Breast epithelium (tissue), 4 donors: ENCODE measurements around the gene RIC3. TPM values are rescaled to one million over a fixed set of nuclear protein-coding genes. Genes with fewer than 3 reads are reported as not detected.

Experiments
- DNase-seq, 2 donors: peaks; one replicate each; pipeline ENCODE4 v3.0.0-alpha.2; 2019; ENCODE audit warnings: low spot score in 2 of 2
- H3K27ac ChIP-seq, 2 donors: fragments of 200-600 bp; sonication (generic) in 1 of 2; one replicate each; pipeline ENCODE4 v1.5.1; 2016 to 2019; ENCODE audit warnings: mild to moderate bottlenecking in 1 of 2
- H3K27me3 ChIP-seq, 2 donors: fragments of 200-600 bp; sonication (generic) in 1 of 2; one replicate each; pipeline versions ENCODE4 v1.5.1 to v1.6.0; 2017 to 2019; ENCODE audit warnings: control low read depth in 1 of 2, mild to moderate bottlenecking in 1 of 2
- H3K36me3 ChIP-seq: fragments of 200-600 bp; one replicate; pipeline ENCODE4 v1.5.1; 2019
- H3K4me1 ChIP-seq, 2 donors: fragments of 200-600 bp; sonication (generic); one replicate each; pipeline ENCODE4 v1.5.1; 2016 to 2019; ENCODE audit warnings: control low read depth in 1 of 2
- H3K4me3 ChIP-seq, 3 donors: fragments of 200-600 bp; sonication (generic); 1 replicate in 2 of 3; 2 replicates in 1 of 3; pipeline ENCODE4 v1.5.1; 2016 to 2019; ENCODE audit warnings: mild to moderate bottlenecking in 3 of 3, moderate library complexity in 2 of 3
- H3K9me3 ChIP-seq, 2 donors: fragments of 200-600 bp; sonication (generic) in 1 of 2; one replicate each; pipeline ENCODE4 v1.5.1; 2016 to 2019; ENCODE audit warnings: control low read depth in 1 of 2
- POLR2A ChIP-seq: fragments of 450-650 bp; IDR thresholded peaks from one replicate; pipeline ENCODE4 v1.6.1; 2016; ENCODE audit warnings: antibody characterized with exemption, mild to moderate bottlenecking, moderate library complexity
- POLR2AphosphoS5 ChIP-seq, 3 donors: sonication (generic); formaldehyde crosslinking; IDR thresholded peaks; one replicate each; pipeline ENCODE4 v1.6.1; 2017; ENCODE audit warnings: antibody characterized with exemption in 3 of 3
- intact Hi-C: fragments of 100-400 bp; cut with DNase I; formaldehyde crosslinking; loops from one replicate; pipeline ENCODE4 v1.15.1; 2023; ENCODE audit warnings: low total_unique reads
- total RNA-seq, 3 donors: library from RNA; depleted of rRNA; stranded (reverse); fragments of >200 nt; gene quantifications; one replicate each; pipeline ENCODE4 v1.1.0, GENCODE V29; 2016
- TF ChIP-seq, protein P1 (sequence below), 3 donors: fragments of 450-650 bp; IDR thresholded peaks; one replicate each; pipeline ENCODE4 v1.5.1; 2016 to 2017; ENCODE audit warnings: antibody characterized with exemption in 3 of 3, mild to moderate bottlenecking in 3 of 3, moderate library complexity in 3 of 3

Gene RIC3
- total RNA-seq, 3 donors from 2014 or later: 4.5 to 48.0 (median 24.3) TPM

DNA sequence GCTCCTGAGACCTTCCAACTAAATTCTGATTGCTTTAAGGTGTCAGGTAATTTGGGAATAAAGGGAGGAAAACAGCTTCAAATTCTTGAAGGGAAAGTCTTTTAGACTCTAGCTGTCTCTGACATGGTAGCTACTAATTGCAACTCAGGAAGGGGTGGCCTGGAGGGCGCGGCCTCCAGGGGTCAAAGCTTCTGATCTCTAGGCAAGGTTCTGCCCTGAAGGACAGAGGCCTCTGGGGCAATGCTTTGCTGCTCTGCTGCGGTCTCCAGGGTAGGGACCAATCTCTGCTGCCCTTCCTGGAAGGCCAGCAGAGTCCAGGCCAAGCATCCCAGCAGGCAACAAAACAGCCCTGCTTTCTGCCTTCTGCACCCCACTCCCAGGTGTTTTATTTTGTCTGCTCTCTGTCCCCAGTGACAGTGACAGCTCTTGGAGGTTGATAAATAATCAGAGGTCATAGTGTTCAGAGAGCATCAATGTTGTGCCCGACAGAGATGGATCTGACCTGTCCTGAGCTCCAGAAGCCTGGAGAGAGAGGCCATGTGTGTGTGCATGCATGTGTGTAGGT is 89.6 kb downstream of the RIC3 start:
- Histone ChIP-seq H3K27me3 (no peaks in the 10 kb centered on the region), H3K36me3 (no peaks in the 10 kb centered on the region), H3K27ac (no peak overlapping the region), H3K9me3 (no peaks in the 10 kb centered on the region), H3K4me1 (no peaks in the 10 kb centered on the region), H3K4me3 (no peak overlapping the region)
- DNase-seq: no peak
- no peak for TF ChIP-seq POLR2AphosphoS5 (IDR thresholded peaks at IDR 0.05)
- no peak for TF ChIP-seq POLR2A
- TF ChIP-seq, protein P1, sequence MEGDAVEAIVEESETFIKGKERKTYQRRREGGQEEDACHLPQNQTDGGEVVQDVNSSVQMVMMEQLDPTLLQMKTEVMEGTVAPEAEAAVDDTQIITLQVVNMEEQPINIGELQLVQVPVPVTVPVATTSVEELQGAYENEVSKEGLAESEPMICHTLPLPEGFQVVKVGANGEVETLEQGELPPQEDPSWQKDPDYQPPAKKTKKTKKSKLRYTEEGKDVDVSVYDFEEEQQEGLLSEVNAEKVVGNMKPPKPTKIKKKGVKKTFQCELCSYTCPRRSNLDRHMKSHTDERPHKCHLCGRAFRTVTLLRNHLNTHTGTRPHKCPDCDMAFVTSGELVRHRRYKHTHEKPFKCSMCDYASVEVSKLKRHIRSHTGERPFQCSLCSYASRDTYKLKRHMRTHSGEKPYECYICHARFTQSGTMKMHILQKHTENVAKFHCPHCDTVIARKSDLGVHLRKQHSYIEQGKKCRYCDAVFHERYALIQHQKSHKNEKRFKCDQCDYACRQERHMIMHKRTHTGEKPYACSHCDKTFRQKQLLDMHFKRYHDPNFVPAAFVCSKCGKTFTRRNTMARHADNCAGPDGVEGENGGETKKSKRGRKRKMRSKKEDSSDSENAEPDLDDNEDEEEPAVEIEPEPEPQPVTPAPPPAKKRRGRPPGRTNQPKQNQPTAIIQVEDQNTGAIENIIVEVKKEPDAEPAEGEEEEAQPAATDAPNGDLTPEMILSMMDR (IDR thresholded peaks at IDR 0.05): no peak
- intact Hi-C loops: no loop called here

DNA sequence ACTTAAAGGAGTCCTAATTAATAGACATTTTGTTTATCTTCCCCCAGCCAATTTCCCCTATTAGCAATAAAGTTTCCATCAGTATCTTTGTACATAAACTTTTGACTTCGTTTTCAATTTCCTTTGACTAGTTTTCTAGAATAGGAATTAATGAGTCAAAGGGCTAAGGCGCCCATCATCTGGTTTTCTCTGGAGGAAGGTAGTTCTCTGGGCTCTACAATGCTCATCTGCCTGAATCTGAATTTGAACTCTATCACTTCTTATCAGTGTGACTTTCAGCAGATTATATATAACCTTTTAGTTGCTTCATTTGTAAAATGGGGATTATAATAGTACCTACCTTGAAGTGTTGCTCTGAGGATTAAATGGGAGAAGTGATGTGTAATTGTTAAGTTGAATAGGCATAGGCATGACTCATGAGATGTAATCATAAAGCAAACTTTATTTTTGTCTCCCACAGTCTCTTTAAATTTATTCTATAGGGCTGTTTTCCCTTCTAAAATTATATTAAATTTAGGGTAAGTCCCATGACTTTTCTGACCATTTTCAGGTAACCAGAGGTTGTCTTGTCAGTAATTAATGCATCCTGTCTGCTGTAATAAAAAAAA is 93.6 kb downstream of the RIC3 start:
- H3K27ac ChIP-seq: no peak overlapping the region
- H3K4me3 ChIP-seq: no peak overlapping the region
- TF ChIP-seq POLR2A (no peak), POLR2AphosphoS5 (IDR thresholded peaks at IDR 0.05) (no peak)
- TF ChIP-seq, protein P1 (IDR thresholded peaks at IDR 0.05): no peak
- DNase-seq: no peak
- H3K36me3 ChIP-seq: no peaks in the 10 kb centered on the region
- H3K4me1 ChIP-seq: no peaks in the 10 kb centered on the region
- no peaks in the 10 kb centered on the region for H3K27me3 ChIP-seq
- intact Hi-C loops: no loop called here
- H3K9me3 ChIP-seq: no peaks in the 10 kb centered on the region

DNA sequence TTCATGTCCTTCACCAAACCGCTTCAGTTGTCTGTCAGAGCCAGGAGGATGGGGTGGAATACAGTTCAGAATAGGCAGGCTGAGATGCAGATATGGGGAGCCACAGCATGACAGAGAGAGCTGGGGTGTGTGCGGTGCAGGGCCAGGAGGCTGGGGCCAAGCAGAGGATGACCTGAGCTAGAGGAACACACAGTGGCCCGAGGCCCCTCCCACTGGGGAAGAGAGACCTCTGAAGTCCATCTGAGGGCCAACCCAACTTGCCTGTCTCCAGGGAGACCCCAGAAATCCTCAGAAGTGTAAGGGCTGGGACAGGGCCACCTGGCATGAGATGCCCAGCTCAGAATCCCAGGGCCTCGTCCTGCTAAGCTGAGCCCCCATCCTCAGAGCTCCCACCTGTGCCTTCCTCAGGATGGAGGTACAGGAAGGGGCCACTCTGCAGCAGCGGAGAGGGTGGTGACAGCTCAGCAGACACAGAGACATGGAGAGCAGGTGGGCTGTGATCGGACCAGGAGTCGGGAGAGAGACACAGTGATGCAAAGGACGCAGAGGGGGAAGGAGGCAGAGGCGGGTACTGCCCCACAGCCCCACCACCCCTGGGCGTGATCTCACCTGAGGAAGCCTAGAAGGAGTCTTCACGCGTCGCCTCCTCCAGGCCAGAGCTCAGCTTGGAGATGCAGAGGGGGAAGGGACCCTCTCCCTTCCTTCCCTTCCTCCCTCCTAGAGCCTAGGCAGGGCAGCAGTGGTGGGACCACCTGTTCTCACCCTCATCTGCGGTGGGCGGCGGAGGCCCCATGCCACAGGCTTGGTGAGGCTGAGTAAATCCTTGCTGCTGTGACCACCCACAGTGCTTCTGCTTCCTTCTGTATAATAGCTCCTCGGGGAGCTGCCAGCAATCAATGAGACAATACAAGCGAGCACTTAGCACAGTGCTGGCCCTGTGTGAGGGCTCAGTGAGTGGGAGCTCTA is 96.9 kb downstream of the RIC3 start:
- H3K27ac ChIP-seq: no peak overlapping the region
- H3K4me1 ChIP-seq: no peaks in the 10 kb centered on the region
- H3K36me3 ChIP-seq: no peaks in the 10 kb centered on the region
- TF ChIP-seq POLR2AphosphoS5 (IDR thresholded peaks at IDR 0.05) (no peak), POLR2A (no peak)
- TF ChIP-seq, protein P1 (IDR thresholded peaks at IDR 0.05): no peak
- DNase-seq: peak in 1 of 2 donors; percentile 22
- no peak overlapping the region for H3K4me3 ChIP-seq
- no peaks in the 10 kb centered on the region for H3K27me3 ChIP-seq
- intact Hi-C loops: no loop called here
- no peaks in the 10 kb centered on the region for H3K9me3 ChIP-seq

DNA sequence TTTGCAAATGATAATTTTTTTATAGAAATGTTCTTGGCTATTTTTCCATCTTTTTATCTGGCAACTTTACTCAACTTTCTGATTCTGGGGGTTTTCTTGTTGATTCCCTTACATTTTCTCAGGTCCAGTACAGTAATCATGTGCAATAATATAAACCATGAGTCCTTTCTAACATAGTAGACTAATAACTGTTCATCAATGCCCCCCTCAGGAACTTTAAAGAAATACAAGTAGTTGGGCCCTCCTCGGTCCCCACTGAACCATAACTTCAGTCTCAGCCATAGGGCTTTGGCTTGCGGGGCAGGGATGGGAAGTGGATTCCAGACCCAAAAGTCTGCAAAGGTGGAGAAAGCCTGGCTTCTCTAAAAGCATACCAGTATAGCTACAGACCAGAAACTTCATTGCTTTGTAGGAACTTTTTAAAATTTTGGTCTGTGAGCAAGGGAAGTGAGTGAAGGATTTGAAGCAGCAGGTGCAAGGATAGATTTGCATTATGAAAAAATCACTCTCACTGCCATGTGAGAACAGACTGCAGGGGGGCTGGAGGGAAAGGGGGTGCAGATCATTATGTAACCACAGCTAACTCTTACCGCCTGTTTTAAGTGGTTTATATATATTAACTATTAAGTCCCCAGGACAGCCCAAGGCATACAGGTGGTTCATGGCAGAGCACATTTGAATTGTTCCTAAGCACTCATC is 98.3 kb downstream of the RIC3 start:
- no peaks in the 10 kb centered on the region for H3K9me3 ChIP-seq
- no peak overlapping the region for H3K4me3 ChIP-seq
- intact Hi-C loops: no loop called here
- no peaks in the 10 kb centered on the region for H3K36me3 ChIP-seq
- H3K27me3 ChIP-seq: no peaks in the 10 kb centered on the region
- no peak for TF ChIP-seq POLR2AphosphoS5 (IDR thresholded peaks at IDR 0.05)
- TF ChIP-seq, protein P1 (IDR thresholded peaks at IDR 0.05): peak in 1 of 3 donors; percentile 22
- H3K27ac ChIP-seq: no peak overlapping the region
- no peak for DNase-seq
- no peaks in the 10 kb centered on the region for H3K4me1 ChIP-seq
